Activated naive CD8-positive, alpha-beta T cell treated with anti-CD3 and anti-CD28 coated beads for 36 hours (primary cell): Measurements from ENCODE around the gene USP3. TPM values are rescaled to one million over a fixed set of nuclear protein-coding genes. Genes with fewer than 3 reads are reported as not detected.

Experiments used
- DNase-seq: peaks from one replicate; pipeline ENCODE4 v3.0.0; 2021
- H3K27ac Mint-ChIP-seq: one replicate; pipeline ENCODE4 v1.8.0; 2022; ENCODE audit warnings: mild to moderate bottlenecking, moderate library complexity, mixed read lengths
- H3K27me3 Mint-ChIP-seq: one replicate; pipeline ENCODE4 v1.8.0; 2022; ENCODE audit warnings: mild to moderate bottlenecking, mixed read lengths
- H3K36me3 Mint-ChIP-seq: one replicate; pipeline ENCODE4 v1.8.0; 2021; ENCODE audit warnings: mild to moderate bottlenecking, mixed read lengths
- H3K4me1 Mint-ChIP-seq: one replicate; pipeline ENCODE4 v1.8.0; 2021; ENCODE audit warnings: mixed read lengths
- H3K4me3 Mint-ChIP-seq: one replicate; pipeline ENCODE4 v1.8.0; 2022; ENCODE audit warnings: mild to moderate bottlenecking, moderate library complexity, mixed read lengths
- H3K9me3 Mint-ChIP-seq: one replicate; pipeline ENCODE4 v1.8.0; 2022; ENCODE audit warnings: mixed read lengths
- total RNA-seq, 2 experiments: library from RNA; stranded (reverse); gene quantifications; one replicate each; pipeline ENCODE4 v1.2.3, GENCODE V29; 2021

The USP3 gene
- 10 to 100 TPM; 42.2 to 46.0 TPM for total RNA-seq

- DNase-seq: peak; percentile 93
- no peaks in the 10 kb centered on the region for H3K27me3 Mint-ChIP-seq
- peak within 1 kb of the TSS; percentile 95 for H3K4me3 Mint-ChIP-seq
- H3K9me3 Mint-ChIP-seq: peaks cover 1% of the 10 kb centered on the region
- peak within 1 kb of the TSS; percentile 97 for H3K27ac Mint-ChIP-seq
- peaks cover 70% of the 10 kb centered on the region for H3K4me1 Mint-ChIP-seq
- peaks cover 7% of the 10 kb centered on the region for H3K36me3 Mint-ChIP-seq
These were observed at the start of gene USP3 for GRCh38 chr15:63504247-63504978. Gene USP3, plus strand, starts transcription at chr15:63504593. Its CDS starts 147 bp downstream, at chr15:63504740.

- Mint-ChIP-seq H3K27ac (no peak overlapping the region), H3K36me3 (no peaks in the 10 kb centered on the region), H3K4me1 (no peaks in the 10 kb centered on the region), H3K9me3 (no peaks in the 10 kb centered on the region), H3K4me3 (no peak overlapping the region), H3K27me3 (no peaks in the 10 kb centered on the region)
- DNase-seq: no peak
These were observed 48.1 kb upstream of the USP3 start for GRCh38 chr15:63456258-63456657.

GRCh38 chr15:63457379-63457778 lies 47.0 kb upstream of the USP3 start:
- Mint-ChIP-seq H3K27me3 (no peaks in the 10 kb centered on the region), H3K36me3 (no peaks in the 10 kb centered on the region), H3K9me3 (no peaks in the 10 kb centered on the region), H3K4me1 (no peaks in the 10 kb centered on the region), H3K27ac (no peak overlapping the region), H3K4me3 (no peak overlapping the region)
- no peak for DNase-seq

- Mint-ChIP-seq H3K27me3 (no peaks in the 10 kb centered on the region), H3K27ac (no peak overlapping the region), H3K4me1 (no peaks in the 10 kb centered on the region), H3K4me3 (no peak overlapping the region), H3K36me3 (no peaks in the 10 kb centered on the region), H3K9me3 (no peaks in the 10 kb centered on the region)
- no peak for DNase-seq
These were observed 46.4 kb upstream of the USP3 start for GRCh38 chr15:63458026-63458425.

GRCh38 chr15:63458794-63459395 lies 45.5 kb upstream of the USP3 start:
- H3K27ac Mint-ChIP-seq: no peak overlapping the region
- H3K9me3 Mint-ChIP-seq: no peaks in the 10 kb centered on the region
- no peak overlapping the region for H3K4me3 Mint-ChIP-seq
- H3K27me3 Mint-ChIP-seq: no peaks in the 10 kb centered on the region
- no peaks in the 10 kb centered on the region for H3K36me3 Mint-ChIP-seq
- DNase-seq: no peak
- no peaks in the 10 kb centered on the region for H3K4me1 Mint-ChIP-seq

- Mint-ChIP-seq H3K4me3 (no peak overlapping the region), H3K36me3 (no peaks in the 10 kb centered on the region), H3K27me3 (no peaks in the 10 kb centered on the region), H3K27ac (no peak overlapping the region), H3K4me1 (no peaks in the 10 kb centered on the region), H3K9me3 (no peaks in the 10 kb centered on the region)
- DNase-seq: no peak
These were observed 43.9 kb upstream of the USP3 start for GRCh38 chr15:63460210-63461155.

- Mint-ChIP-seq H3K27ac (no peak overlapping the region), H3K4me3 (no peak overlapping the region), H3K36me3 (no peaks in the 10 kb centered on the region), H3K9me3 (no peaks in the 10 kb centered on the region), H3K27me3 (no peaks in the 10 kb centered on the region), H3K4me1 (peaks cover under 1% of the 10 kb centered on the region)
- no peak for DNase-seq
These were observed 43.0 kb upstream of the USP3 start for GRCh38 chr15:63461230-63461985.

GRCh38 chr15:63462088-63462487 lies 42.3 kb upstream of the USP3 start:
- peaks cover 7% of the 10 kb centered on the region for H3K4me1 Mint-ChIP-seq
- H3K27me3 Mint-ChIP-seq: no peaks in the 10 kb centered on the region
- H3K9me3 Mint-ChIP-seq: no peaks in the 10 kb centered on the region
- no peaks in the 10 kb centered on the region for H3K36me3 Mint-ChIP-seq
- H3K4me3 Mint-ChIP-seq: no peak overlapping the region
- no peak overlapping the region for H3K27ac Mint-ChIP-seq
- no peak for DNase-seq

GRCh38 chr15:63463036-63463435 lies 41.4 kb upstream of the USP3 start:
- Mint-ChIP-seq H3K4me3 (no peak overlapping the region), H3K4me1 (peaks cover 10% of the 10 kb centered on the region), H3K9me3 (no peaks in the 10 kb centered on the region), H3K36me3 (no peaks in the 10 kb centered on the region), H3K27ac (no peak overlapping the region), H3K27me3 (no peaks in the 10 kb centered on the region)
- no peak for DNase-seq

GRCh38 chr15:63463793-63464192 lies 40.6 kb upstream of the USP3 start:
- no peaks in the 10 kb centered on the region for H3K9me3 Mint-ChIP-seq
- H3K36me3 Mint-ChIP-seq: no peaks in the 10 kb centered on the region
- H3K27me3 Mint-ChIP-seq: no peaks in the 10 kb centered on the region
- no peak overlapping the region for H3K4me3 Mint-ChIP-seq
- H3K4me1 Mint-ChIP-seq: peaks cover 12% of the 10 kb centered on the region
- no peak for DNase-seq
- H3K27ac Mint-ChIP-seq: no peak overlapping the region

- Mint-ChIP-seq H3K4me3 (no peak overlapping the region), H3K27ac (no peak overlapping the region), H3K36me3 (no peaks in the 10 kb centered on the region), H3K27me3 (no peaks in the 10 kb centered on the region), H3K9me3 (no peaks in the 10 kb centered on the region), H3K4me1 (peaks cover 20% of the 10 kb centered on the region)
- no peak for DNase-seq
These were observed 39.3 kb upstream of the USP3 start for GRCh38 chr15:63465104-63465503.

- H3K27me3 Mint-ChIP-seq: no peaks in the 10 kb centered on the region
- peaks cover under 1% of the 10 kb centered on the region for H3K9me3 Mint-ChIP-seq
- H3K4me1 Mint-ChIP-seq: peaks cover 20% of the 10 kb centered on the region
- DNase-seq: peak; percentile 27
- no peak overlapping the region for H3K27ac Mint-ChIP-seq
- no peak overlapping the region for H3K4me3 Mint-ChIP-seq
- H3K36me3 Mint-ChIP-seq: no peaks in the 10 kb centered on the region
These were observed 37.8 kb upstream of the USP3 start for GRCh38 chr15:63466378-63467192.

GRCh38 chr15:63469190-63469589 lies 35.2 kb upstream of the USP3 start:
- Mint-ChIP-seq H3K9me3 (peaks cover 1% of the 10 kb centered on the region), H3K4me1 (peaks cover 35% of the 10 kb centered on the region), H3K27me3 (no peaks in the 10 kb centered on the region), H3K27ac (no peak overlapping the region), H3K4me3 (no peak overlapping the region), H3K36me3 (no peaks in the 10 kb centered on the region)
- DNase-seq: no peak

GRCh38 chr15:63469984-63470383 lies 34.4 kb upstream of the USP3 start:
- Mint-ChIP-seq H3K27me3 (no peaks in the 10 kb centered on the region), H3K36me3 (no peaks in the 10 kb centered on the region), H3K4me1 (peaks cover 43% of the 10 kb centered on the region), H3K9me3 (peaks cover 1% of the 10 kb centered on the region), H3K4me3 (no peak overlapping the region), H3K27ac (no peak overlapping the region)
- no peak for DNase-seq
